AG04450 (cell line): Measurements from ENCODE around the gene PDRG1. TPM values are rescaled to one million over a fixed set of nuclear protein-coding genes. Genes with fewer than 3 reads are reported as not detected.
A peak's percentile ranks its signal among the peaks of the same experiment; 100 is the strongest.

Experiments used
- CTCF ChIA-PET: fragments of 300-600, 350-600 bp; formaldehyde crosslinking; extraction: SDS; loops from one replicate; lab custom pipeline; 2022; ENCODE audit warnings: antibody characterized with exemption, inconsistent platforms; lab: Charles Lee
- POLR2A ChIA-PET: fragments of 350-600 bp; formaldehyde crosslinking; extraction: SDS; loops from one replicate; lab custom pipeline; 2021; ENCODE audit warnings: antibody characterized with exemption, inconsistent platforms; lab: Yijun Ruan, JAX
- DNase-seq: peaks from one replicate; pipeline ENCODE4 v3.0.0-alpha.2; 2011; ENCODE audit warnings: low read depth, low spot score
- H3K27ac ChIP-seq: one replicate; pipeline ENCODE4 v1.5.1; 2012; ENCODE audit warnings: low read depth, low read length, control low read depth
- H3K27me3 ChIP-seq: one replicate; pipeline ENCODE4 v1.6.0; 2012; ENCODE audit warnings: low read length; ENCODE audit not compliant: control insufficient read depth, insufficient read depth
- H3K4me3 ChIP-seq: 2 replicates; pipeline ENCODE4 v1.5.1; 2011; ENCODE audit warnings: mild to moderate bottlenecking, low read depth, low read length, control low read depth
- H3K9me3 ChIP-seq: 2 replicates; pipeline ENCODE4 v1.5.1; 2012; ENCODE audit warnings: low read length; ENCODE audit not compliant: control insufficient read depth, insufficient read depth
- polyA minus RNA-seq: library from RNA; depleted of rRNA, polyadenylated mRNA; stranded (reverse); fragments of >200 nt; gene quantifications from 2 replicates; pipeline ENCODE4 v1.2.3, GENCODE V29; 2011; rRNA and poly(A)+ RNA removed
- polyA plus RNA-seq: library from polyadenylated mRNA; depleted of rRNA; stranded (reverse); fragments of >200 nt; gene quantifications from 2 replicates; pipeline ENCODE4 v1.2.3, GENCODE V29; 2011; rRNA removed
- TF ChIP-seq, protein P1 (sequence below): IDR thresholded peaks from 2 replicates; pipeline ENCODE4 v1.5.1; 2011; ENCODE audit warnings: low read depth, low read length, control low read depth, inconsistent platforms

The PDRG1 gene
- 13.1 and 13.2 TPM in 2 replicates for polyA plus RNA-seq
- polyA minus RNA-seq, result 2.2 and 3.1 TPM in 2 replicates

DNA sequence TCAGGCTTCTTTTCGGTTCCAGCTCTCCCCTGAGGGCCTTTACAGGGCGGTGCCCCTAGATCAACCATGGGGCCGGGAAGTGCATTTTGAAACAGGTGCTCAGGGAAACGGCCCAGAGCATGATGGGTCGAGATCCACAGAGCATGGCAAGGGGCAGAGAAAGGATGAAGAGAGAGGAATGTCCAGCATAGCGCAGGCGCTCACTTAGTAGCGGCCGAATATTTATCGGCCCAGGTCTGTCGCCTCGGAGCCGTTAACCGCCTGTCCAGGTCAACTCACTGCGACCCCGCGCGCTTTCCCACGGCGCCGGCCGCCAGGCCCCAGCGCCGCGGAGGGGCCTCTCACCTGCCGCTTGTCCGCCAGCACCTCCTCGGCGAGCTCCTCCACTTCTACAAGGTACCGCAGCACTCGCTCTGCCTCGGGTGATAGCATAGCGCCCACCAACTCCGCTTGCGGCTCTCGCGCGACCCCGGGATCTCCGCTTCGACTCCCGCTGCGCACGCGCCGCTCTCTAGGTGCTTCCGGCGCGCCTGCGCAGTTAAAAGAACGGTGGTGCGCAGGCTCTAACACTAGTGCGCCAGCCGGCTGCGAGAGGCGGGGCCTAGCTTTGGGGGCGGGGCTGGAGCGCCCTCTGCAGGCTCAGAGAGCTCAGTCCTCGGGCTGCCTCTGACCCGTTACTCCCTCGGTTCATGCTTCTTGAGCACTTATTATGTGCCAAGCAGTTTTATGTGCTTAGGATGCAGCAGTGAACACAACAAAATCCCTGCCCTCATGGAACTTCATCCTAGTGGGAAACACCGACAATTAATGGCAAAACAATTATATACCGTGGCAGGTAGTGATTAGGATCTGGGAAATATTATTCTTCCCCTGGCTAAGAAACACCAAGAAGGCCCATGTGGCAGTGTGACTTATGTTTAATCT, at the start of gene PDRG1:
Gene PDRG1 (minus strand): TSS at position 517 of the 924 bp plus-strand sequence. CDS start 85 bp downstream, at position 432.
- CTCF ChIA-PET, result interaction anchor here (0.5 to 4.8 kb wide), 42 partner anchors 9 to 204 kb away, joined by 3 to 79 read pairs (median 4); partner anchors contain the start of gene XKR7
- TF ChIP-seq, protein P1, sequence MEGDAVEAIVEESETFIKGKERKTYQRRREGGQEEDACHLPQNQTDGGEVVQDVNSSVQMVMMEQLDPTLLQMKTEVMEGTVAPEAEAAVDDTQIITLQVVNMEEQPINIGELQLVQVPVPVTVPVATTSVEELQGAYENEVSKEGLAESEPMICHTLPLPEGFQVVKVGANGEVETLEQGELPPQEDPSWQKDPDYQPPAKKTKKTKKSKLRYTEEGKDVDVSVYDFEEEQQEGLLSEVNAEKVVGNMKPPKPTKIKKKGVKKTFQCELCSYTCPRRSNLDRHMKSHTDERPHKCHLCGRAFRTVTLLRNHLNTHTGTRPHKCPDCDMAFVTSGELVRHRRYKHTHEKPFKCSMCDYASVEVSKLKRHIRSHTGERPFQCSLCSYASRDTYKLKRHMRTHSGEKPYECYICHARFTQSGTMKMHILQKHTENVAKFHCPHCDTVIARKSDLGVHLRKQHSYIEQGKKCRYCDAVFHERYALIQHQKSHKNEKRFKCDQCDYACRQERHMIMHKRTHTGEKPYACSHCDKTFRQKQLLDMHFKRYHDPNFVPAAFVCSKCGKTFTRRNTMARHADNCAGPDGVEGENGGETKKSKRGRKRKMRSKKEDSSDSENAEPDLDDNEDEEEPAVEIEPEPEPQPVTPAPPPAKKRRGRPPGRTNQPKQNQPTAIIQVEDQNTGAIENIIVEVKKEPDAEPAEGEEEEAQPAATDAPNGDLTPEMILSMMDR, result peak; percentile 90
- peak within 1 kb of the TSS; percentile 93 for H3K4me3 ChIP-seq
- peaks cover 12% of the 10 kb centered on the region for H3K27me3 ChIP-seq
- DNase-seq, result peak; percentile 93
- H3K9me3 ChIP-seq, result peaks cover 3% of the 10 kb centered on the region; the same call in 1 of the 2 replicates
- POLR2A ChIA-PET, result interaction anchor here (0.6 to 1.2 kb wide), 4 partner anchors 11 to 129 kb away, joined by 3 to 4 read pairs (median 3); no protein-coding TSS in a partner anchor
- peak within 1 kb of the TSS; percentile 21 for H3K27ac ChIP-seq

DNA sequence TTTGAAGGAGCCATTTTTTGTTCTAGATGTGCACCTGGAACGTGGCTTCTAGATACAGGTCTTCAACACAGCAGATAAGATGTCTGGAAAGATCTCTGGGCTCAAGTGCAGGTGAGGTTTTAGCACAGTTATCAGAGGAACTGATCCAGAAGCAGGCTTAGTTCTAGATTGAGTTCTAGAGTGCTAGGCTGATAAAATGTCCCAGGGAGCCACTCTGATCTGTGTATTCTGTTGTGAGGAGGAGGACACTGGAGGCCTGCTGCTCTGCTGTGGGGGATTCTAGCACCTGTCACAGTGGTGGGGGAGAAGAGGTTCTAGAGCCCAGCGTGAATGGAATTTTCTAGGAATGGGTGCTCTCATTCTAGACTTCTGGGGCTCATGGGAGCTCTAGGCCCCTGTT, 46.4 kb upstream of the PDRG1 start:
- POLR2A ChIA-PET, result no interaction called here
- H3K27me3 ChIP-seq, result peaks cover 39% of the 10 kb centered on the region

DNA sequence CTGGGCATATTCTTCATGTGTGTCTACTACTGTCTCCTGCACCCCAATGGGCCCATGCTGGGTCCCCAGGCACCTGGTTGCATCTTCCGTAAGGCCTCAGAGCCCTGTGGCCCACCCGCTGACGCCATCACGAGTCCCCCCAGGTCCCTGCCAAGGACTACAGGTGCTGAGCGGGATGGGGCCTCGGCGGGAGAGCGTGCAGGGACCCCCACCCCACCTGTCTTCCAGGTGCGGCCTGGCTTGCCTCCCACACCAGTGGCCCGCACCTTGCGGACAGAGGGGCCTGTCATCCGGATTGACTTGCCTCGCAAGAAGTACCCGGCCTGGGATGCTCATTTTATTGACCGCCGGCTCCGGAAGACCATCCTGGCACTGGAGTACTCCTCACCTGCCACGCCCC, 45.1 kb upstream of the PDRG1 start:
- TF ChIP-seq, protein P1, result no peak
- DNase-seq, result no peak
- POLR2A ChIA-PET, result no interaction called here
- peaks cover 43% of the 10 kb centered on the region for H3K27me3 ChIP-seq
- H3K4me3 ChIP-seq, result no peak overlapping the region
- no peaks in the 10 kb centered on the region; the same call in 1 of the 2 replicates for H3K9me3 ChIP-seq
- no peak overlapping the region for H3K27ac ChIP-seq
- CTCF ChIA-PET, result no interaction called here

More for the DNA sequence above, 46.4 kb upstream of the PDRG1 start:
- no peak overlapping the region for H3K27ac ChIP-seq
- TF ChIP-seq, protein P1, result no peak
- H3K9me3 ChIP-seq, result no peaks in the 10 kb centered on the region; the same call in 1 of the 2 replicates
- CTCF ChIA-PET, result no interaction called here
- H3K4me3 ChIP-seq, result no peak overlapping the region
- no peak for DNase-seq

DNA sequence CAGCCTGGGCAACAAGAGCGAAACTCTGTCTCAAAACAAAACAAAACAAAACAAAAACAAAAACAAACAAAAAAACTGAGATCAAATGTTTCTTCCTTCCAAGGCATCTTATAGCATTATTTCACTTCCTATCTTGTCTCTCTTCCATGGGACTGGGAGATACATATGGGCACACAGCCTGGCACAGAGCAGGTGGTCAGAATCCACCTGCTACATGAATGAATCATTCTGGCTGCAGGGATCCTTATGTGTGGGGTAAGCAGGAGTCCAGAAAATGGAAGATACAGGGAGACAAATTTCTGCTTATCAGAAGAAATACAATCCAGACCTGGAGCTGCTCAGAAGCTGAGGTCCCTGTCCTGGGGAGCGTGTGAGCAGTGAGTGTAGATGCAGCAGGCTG, 40.2 kb upstream of the PDRG1 start:
- CTCF ChIA-PET, result no interaction called here
- DNase-seq, result no peak
- Histone ChIP-seq H3K27me3 (peaks cover 36% of the 10 kb centered on the region), H3K4me3 (no peak overlapping the region), H3K27ac (no peak overlapping the region), H3K9me3 (no peaks in the 10 kb centered on the region; the same call in 1 of the 2 replicates)
- POLR2A ChIA-PET, result no interaction called here
- TF ChIP-seq, protein P1, result no peak

DNA sequence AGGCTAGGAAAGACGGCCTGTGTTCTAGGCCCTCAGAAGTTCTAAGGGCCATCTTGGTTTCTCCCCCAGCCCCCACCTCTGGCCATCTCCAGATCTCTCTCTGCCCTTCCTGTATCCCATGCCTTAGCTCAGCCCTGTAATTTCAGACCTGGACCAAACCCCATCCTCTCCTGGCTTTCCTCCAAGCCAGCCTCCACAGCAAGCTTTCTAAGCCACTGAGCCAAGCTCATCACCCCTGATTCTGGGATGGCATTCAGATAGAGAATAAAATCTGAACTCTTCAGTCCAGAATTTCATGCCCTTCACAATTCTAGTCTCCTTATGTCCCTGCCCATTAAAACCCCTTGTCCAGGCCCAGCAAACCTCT, 39.5 kb upstream of the PDRG1 start:
- POLR2A ChIA-PET, result no interaction called here
- TF ChIP-seq, protein P1, result no peak
- CTCF ChIA-PET, result interaction anchor here (0.7 to 1.2 kb wide), 2 partner anchors 27 to 40 kb away, joined by 3 to 4 read pairs; partner anchors contain the start of gene PDRG1

More for the DNA sequence above, 39.5 kb upstream of the PDRG1 start:
- Histone ChIP-seq H3K4me3 (no peak overlapping the region), H3K9me3 (no peaks in the 10 kb centered on the region; the same call in 1 of the 2 replicates), H3K27ac (no peak overlapping the region), H3K27me3 (peaks cover 34% of the 10 kb centered on the region)
- DNase-seq, result no peak
